ENCODE measurements around the gene BCKDHA.
A peak's percentile ranks its signal among the peaks of the same experiment; 100 is the strongest.

The BCKDHA gene

DNA sequence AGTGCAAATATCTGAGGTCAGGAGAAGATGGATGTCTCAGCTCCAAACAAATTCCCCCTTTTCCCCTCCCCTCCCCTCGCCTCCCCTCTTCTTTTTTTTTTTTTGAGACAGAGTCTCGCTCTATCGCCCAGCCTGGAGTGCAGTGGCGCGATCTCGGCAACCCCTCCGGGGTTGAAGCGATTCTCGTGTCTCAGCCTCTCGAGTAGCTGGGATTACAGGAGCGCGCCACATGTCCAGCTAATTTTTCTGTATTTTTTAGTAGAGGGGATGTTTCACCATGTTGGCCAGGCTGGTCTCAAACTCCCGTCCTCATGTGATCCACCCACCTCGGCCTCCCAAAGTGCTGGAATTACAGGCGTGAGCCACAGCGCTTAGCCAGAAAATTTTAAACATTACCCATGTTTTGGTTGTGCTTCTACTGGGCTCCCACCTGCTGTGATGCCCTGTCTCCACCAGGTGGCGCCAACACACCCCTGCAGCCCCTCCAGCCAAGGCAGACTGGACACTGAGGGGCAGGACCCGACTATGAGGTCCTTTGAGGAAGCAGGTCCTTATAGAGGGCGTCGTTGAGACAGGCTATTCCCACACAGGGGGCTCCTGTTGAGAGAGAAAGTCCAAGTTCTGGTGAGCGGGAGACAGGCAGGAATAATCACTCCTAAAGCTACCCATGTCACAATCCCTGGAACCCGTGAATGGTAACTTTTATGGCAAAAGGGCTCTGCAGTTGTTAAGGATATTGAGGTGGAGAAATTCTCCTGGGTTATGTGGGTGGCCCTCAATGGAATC, 51.7 kb downstream of the BCKDHA start:
- peak; percentile 78 for DNase-seq (ENCODE audit: low read depth)
- TF ChIP-seq, protein P1, sequence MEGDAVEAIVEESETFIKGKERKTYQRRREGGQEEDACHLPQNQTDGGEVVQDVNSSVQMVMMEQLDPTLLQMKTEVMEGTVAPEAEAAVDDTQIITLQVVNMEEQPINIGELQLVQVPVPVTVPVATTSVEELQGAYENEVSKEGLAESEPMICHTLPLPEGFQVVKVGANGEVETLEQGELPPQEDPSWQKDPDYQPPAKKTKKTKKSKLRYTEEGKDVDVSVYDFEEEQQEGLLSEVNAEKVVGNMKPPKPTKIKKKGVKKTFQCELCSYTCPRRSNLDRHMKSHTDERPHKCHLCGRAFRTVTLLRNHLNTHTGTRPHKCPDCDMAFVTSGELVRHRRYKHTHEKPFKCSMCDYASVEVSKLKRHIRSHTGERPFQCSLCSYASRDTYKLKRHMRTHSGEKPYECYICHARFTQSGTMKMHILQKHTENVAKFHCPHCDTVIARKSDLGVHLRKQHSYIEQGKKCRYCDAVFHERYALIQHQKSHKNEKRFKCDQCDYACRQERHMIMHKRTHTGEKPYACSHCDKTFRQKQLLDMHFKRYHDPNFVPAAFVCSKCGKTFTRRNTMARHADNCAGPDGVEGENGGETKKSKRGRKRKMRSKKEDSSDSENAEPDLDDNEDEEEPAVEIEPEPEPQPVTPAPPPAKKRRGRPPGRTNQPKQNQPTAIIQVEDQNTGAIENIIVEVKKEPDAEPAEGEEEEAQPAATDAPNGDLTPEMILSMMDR (IDR thresholded peaks at IDR 0.05; ENCODE audit: low read length, missing control alignments) = peak; percentile 96
- H3K4me3 ChIP-seq (replicated peaks; ENCODE audit: low read depth, low read length) = peak overlapping the region; percentile 29

DNA sequence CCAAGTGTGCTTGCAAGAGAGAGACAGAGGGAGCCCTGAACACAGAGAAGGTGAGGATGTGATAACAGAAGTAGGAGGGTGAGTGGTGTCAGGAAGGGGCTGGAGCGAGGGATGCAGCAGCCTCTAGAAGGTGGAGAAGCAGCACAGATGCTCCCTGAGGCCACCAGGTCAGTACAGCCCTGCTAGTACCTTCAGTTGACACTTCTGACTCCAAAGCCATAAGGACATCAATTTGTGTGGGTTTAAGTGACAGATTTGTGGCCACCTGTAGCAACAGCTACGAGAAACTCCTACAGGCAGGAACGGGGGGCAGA, 52.2 kb downstream of the BCKDHA start:
- no peak for DNase-seq (ENCODE audit: low read depth)
- H3K4me3 ChIP-seq (replicated peaks; ENCODE audit: low read depth, low read length) = no peak overlapping the region
- TF ChIP-seq, protein P1 (IDR thresholded peaks at IDR 0.05; ENCODE audit: low read length, missing control alignments) = no peak

DNA sequence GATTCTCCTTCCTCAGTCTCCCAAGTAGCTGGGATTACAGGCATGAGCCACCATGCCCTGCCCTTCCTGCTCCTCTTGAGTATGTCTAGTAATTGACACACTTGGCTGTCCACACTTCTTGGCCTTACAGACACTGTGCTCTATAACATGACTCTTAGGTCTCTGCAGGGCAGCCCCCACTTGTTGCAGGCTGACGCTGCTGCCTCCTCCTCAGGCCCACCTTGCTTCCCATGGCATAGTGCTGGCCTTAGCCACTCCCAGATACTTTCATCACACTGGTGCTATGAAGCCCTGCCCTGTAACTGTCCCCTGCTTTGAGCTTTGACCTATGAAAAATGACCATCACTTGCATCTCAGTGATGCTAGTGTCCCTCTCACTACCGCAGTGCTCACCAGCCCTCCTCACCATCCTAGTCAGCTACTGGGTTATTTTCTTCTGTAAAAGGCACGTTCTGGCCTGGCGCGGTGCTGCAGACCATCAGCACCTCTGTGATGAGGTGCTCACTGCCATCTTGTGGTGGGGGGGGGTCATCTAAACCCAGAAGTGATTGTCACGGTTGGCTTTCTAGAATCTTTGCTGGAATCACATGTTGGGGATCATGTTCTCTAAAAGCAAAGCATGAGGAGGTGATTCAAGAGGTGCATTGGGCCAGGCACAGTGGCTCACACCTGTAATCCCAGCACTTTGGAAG, 55.1 kb downstream of the BCKDHA start:
- DNase-seq (ENCODE audit: low read depth) = no peak
- no peak overlapping the region for H3K4me3 ChIP-seq (replicated peaks; ENCODE audit: low read depth, low read length)
- TF ChIP-seq, protein P1 (IDR thresholded peaks at IDR 0.05; ENCODE audit: low read length, missing control alignments) = no peak

DNA sequence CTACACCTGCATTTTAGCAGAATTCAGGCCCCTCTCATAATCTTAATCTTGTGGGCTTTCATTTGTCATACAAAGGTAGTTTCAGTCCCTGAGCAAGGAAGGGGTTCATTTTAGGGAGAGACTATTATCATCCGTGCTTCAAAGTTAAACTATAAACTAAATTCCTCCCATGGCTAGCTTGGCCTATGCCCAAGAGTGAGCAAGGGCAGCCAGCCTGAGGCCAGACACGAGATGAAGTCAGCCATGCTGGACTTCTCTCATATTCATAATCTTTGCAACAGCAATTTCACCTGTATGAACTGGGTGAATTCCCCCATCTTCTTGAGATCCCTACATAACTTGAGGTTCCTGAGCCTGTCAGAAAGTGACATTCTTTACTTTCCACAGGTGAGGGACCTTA, 58.3 kb downstream of the BCKDHA start:
- no peak for DNase-seq (ENCODE audit: low read depth)
- no peak overlapping the region for H3K4me3 ChIP-seq (replicated peaks; ENCODE audit: low read depth, low read length)
- TF ChIP-seq, protein P1 (IDR thresholded peaks at IDR 0.05; ENCODE audit: low read length, missing control alignments) = no peak

DNA sequence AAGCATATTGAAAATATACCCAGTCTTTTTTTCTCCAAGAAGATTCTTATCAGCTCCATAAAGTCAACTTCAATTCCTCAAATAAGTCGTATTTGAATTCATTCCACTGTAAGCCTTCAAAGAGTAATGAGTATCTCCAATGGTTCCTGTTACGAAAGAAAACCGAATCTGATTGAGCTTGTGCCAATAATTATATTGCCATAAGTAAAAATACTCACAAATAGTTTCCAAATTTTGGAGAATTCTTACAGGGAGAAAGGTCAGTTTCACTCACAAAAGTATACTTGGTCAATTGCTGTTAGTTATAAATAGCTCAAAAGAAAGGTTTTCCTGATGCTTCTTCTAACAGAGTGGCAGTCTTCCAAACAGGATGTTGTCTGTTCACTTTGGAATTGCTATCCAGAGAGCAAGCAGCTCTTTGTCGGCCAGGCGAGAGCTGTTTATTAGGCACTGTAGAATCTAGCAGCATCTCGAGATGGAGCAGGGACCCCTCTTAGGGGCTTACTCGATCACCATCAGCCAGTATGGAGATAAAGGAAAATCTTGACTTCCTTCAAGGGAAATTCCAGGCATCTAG, 58.8 kb downstream of the BCKDHA start:
- DNase-seq (ENCODE audit: low read depth) = peak; percentile 72
- H3K4me3 ChIP-seq (replicated peaks; ENCODE audit: low read depth, low read length) = no peak overlapping the region

DNA sequence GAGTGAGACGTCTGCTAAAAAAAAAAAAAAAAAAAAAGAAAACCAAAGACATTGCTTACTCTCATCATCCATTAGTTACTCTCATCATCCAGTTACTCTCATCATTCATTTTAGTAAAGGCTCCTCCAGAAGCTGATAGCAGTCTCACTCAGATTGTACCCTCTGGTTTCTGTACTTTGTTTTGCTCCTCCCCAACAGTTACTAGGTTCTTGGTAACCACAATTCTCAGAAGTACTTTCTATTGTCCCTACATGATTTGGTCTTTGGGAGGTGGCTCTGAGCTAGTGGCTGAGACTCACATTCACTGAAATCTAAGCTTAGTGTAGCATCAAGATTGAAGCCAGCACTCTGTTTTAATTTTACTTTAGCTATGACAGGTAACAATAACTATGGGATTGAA, 59.6 kb downstream of the BCKDHA start:
- H3K4me3 ChIP-seq (replicated peaks; ENCODE audit: low read depth, low read length) = no peak overlapping the region
- DNase-seq (ENCODE audit: low read depth) = no peak
- TF ChIP-seq, protein P1 (IDR thresholded peaks at IDR 0.05; ENCODE audit: low read length, missing control alignments) = no peak

More for the DNA sequence above, 58.8 kb downstream of the BCKDHA start:
- TF ChIP-seq, protein P1 (IDR thresholded peaks at IDR 0.05; ENCODE audit: low read length, missing control alignments) = no peak

Measured in fibroblast of pulmonary artery (primary cell).